Measurements from ENCODE around the gene MOSPD3. TPM values are rescaled to one million over a fixed set of nuclear protein-coding genes. Genes with fewer than 3 reads are reported as not detected.

MOSPD3 gene
- total RNA-seq, 6 experiments from 2014 or later: 8.6 to 19.3 (median 13.9) TPM

- intact Hi-C loops (cut with DNase I): loop anchor here in 1 of 2 donors (5.0 kb wide), 1 partner anchor 121 kb away; the partner anchor contains the start of gene GIGYF1
- peaks cover 0 to 40% (median 19%) of the 10 kb centered on the region in 4 donors for H3K4me1 ChIP-seq
- H3K36me3 ChIP-seq: peaks cover 0 to 18% (median 2%) of the 10 kb centered on the region in 4 donors
- WGBS (ENCODE audit: insufficient coverage, low coverage, low lambda C conversion rate, missing lambda C conversion rate): no CpG with 5 or more reads among the region's 2 CpGs
- H3K27me3 ChIP-seq: no peaks in the 10 kb centered on the region
- ATAC-seq (no peak), DNase-seq (no peak)
- peak overlapping the region in 1 of 3 donors; percentile 96 for H3K27ac ChIP-seq
- TF ChIP-seq POLR2A (IDR thresholded peaks at IDR 0.05) (no peak), CTCF (IDR thresholded peaks at IDR 0.05) (no peak)
- H3K9me3 ChIP-seq: no peaks in the 10 kb centered on the region
- no peak overlapping the region for H3K4me3 ChIP-seq
These were observed 40.6 kb upstream of the MOSPD3 start for GRCh38 chr7:100571829-100572116.

- ATAC-seq: no peak
- Histone ChIP-seq H3K4me1 (peaks cover 0 to 33% (median 15%) of the 10 kb centered on the region in 4 donors), H3K9me3 (no peaks in the 10 kb centered on the region), H3K27ac (peak overlapping the region in 1 of 3 donors; percentile 96), H3K36me3 (peaks cover 0 to 24% (median 2%) of the 10 kb centered on the region in 4 donors), H3K4me3 (no peak overlapping the region), H3K27me3 (no peaks in the 10 kb centered on the region)
- TF ChIP-seq POLR2A (IDR thresholded peaks at IDR 0.05): no peak
- no peak for TF ChIP-seq CTCF (IDR thresholded peaks at IDR 0.05)
- no peak for DNase-seq
- WGBS (ENCODE audit: insufficient coverage, low coverage, low lambda C conversion rate, missing lambda C conversion rate): no CpG with 5 or more reads among the region's 20 CpGs
- intact Hi-C loops (cut with DNase I): loop anchor here in 1 of 2 donors (5.0 kb wide), 1 partner anchor 120 kb away; the partner anchor contains the start of gene GIGYF1
These were observed 39.9 kb upstream of the MOSPD3 start for GRCh38 chr7:100572281-100572948.

- Histone ChIP-seq H3K4me3 (no peak overlapping the region), H3K27me3 (no peaks in the 10 kb centered on the region), H3K4me1 (peaks cover 0 to 27% (median 12%) of the 10 kb centered on the region in 4 donors), H3K9me3 (no peaks in the 10 kb centered on the region), H3K27ac (no peak overlapping the region), H3K36me3 (peaks cover 0 to 31% (median 4%) of the 10 kb centered on the region in 4 donors)
- ATAC-seq (no peak), DNase-seq (no peak)
- intact Hi-C loops (cut with DNase I): loop anchor here in 1 of 2 donors (5.0 kb wide), 1 partner anchor 119 kb away; the partner anchor contains the start of gene GIGYF1
- WGBS (ENCODE audit: insufficient coverage, low coverage, low lambda C conversion rate, missing lambda C conversion rate): 52% methylated on average over 3 of the region's 30 CpGs
- TF ChIP-seq CTCF (IDR thresholded peaks at IDR 0.05) (no peak), POLR2A (IDR thresholded peaks at IDR 0.05) (peak; percentile 12)
These were observed 39.2 kb upstream of the MOSPD3 start for GRCh38 chr7:100572949-100573675.

GRCh38 chr7:100573691-100574361 lies 38.5 kb upstream of the MOSPD3 start, which contains the start of gene SAP25:
Gene SAP25 (minus strand): TSS chr7:100573900. CDS start chr7:100573742, 158 bp downstream.
- H3K4me1 ChIP-seq: peaks cover 0 to 21% (median 9%) of the 10 kb centered on the region in 4 donors
- WGBS (ENCODE audit: insufficient coverage, low coverage, low lambda C conversion rate, missing lambda C conversion rate): 85% methylated on average over 9 of the region's 70 CpGs
- no peak for TF ChIP-seq POLR2A (IDR thresholded peaks at IDR 0.05)
- TF ChIP-seq CTCF (IDR thresholded peaks at IDR 0.05): peak in 3 of 4 donors; percentile 11 to 19 (median 14)
- H3K27me3 ChIP-seq: no peaks in the 10 kb centered on the region
- no peaks in the 10 kb centered on the region for H3K9me3 ChIP-seq
- H3K27ac ChIP-seq: peak within 1 kb of the TSS in 2 of 3 donors; percentile 72 to 85
- intact Hi-C loops (cut with DNase I): loop anchor here in 1 of 2 donors (5.0 kb wide), 1 partner anchor 118 kb away; the partner anchor contains the start of gene GIGYF1
- H3K36me3 ChIP-seq: peaks cover 0 to 38% (median 7%) of the 10 kb centered on the region in 4 donors
- DNase-seq: no peak
- no peak within 1 kb of the TSS for H3K4me3 ChIP-seq
- ATAC-seq: no peak
